Epithelial cell of esophagus (primary cell): ENCODE data around the gene ST7L.

Experiments used
- DNase-seq: peaks from one replicate; pipeline ENCODE4 v3.0.0; 2010; ENCODE audit warnings: low read depth
- H3K4me3 ChIP-seq: 2 replicates; pipeline ENCODE4 v1.5.1; 2011; ENCODE audit warnings: mild to moderate bottlenecking, low read length, control low read depth
- CTCF ChIP-seq: IDR thresholded peaks from 2 replicates; pipeline ENCODE4 v1.5.1; 2011; ENCODE audit warnings: low read depth, mild to moderate bottlenecking, low read length, control low read depth, inconsistent platforms; ENCODE audit not compliant: insufficient read depth; ENCODE audit errors: missing control alignments

Gene ST7L

GRCh38 chr1:112532064-112532463, 86.9 kb downstream of the ST7L start:
- no peak for DNase-seq
- no peak for TF ChIP-seq CTCF
- no peak overlapping the region for H3K4me3 ChIP-seq

GRCh38 chr1:112530832-112531231, 88.1 kb downstream of the ST7L start:
- H3K4me3 ChIP-seq: no peak overlapping the region
- TF ChIP-seq CTCF: no peak
- DNase-seq: no peak

GRCh38 chr1:112529301-112529700, 89.6 kb downstream of the ST7L start:
- no peak for TF ChIP-seq CTCF
- no peak overlapping the region for H3K4me3 ChIP-seq
- peak; percentile 79 for DNase-seq

- no peak for TF ChIP-seq CTCF
- no peak for DNase-seq
Observed at GRCh38 chr1:112528076-112528475, 90.9 kb downstream of the ST7L start.

GRCh38 chr1:112527266-112528010, 91.5 kb downstream of the ST7L start:
- TF ChIP-seq CTCF: no peak
- DNase-seq: no peak
- H3K4me3 ChIP-seq: no peak overlapping the region

More at GRCh38 chr1:112528076-112528475, 90.9 kb downstream of the ST7L start:
- H3K4me3 ChIP-seq: no peak overlapping the region

- no peak overlapping the region for H3K4me3 ChIP-seq
- TF ChIP-seq CTCF: no peak
- DNase-seq: no peak
Observed at GRCh38 chr1:112524986-112525385, 94.0 kb downstream of the ST7L start.

- H3K4me3 ChIP-seq: no peak overlapping the region
- DNase-seq: no peak
- no peak for TF ChIP-seq CTCF
Observed at GRCh38 chr1:112524251-112524650, 94.7 kb downstream of the ST7L start.
